GM18520 (cell line): ENCODE data around the gene CRYAA.
"Not testable (repeated sequence)": the region's sequence is repeated elsewhere in the genome, so short reads cannot be mapped to it uniquely, and the experiment has no call there.

Source experiments
- ATAC-seq: cut with Tn5 transposase; IDR thresholded peaks from one replicate; pipeline ENCODE4 v1.9.1; 2021; ENCODE audit not compliant: unreplicated experiment

Gene CRYAA, protein sequence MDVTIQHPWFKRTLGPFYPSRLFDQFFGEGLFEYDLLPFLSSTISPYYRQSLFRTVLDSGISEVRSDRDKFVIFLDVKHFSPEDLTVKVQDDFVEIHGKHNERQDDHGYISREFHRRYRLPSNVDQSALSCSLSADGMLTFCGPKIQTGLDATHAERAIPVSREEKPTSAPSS

GRCh38 chr21:43168708-43169107, at the start of gene CRYAA:
CRYAA (plus strand) TSS chr21:43169008; CDS start chr21:43169100, 92 bp downstream.
- not testable (repeated sequence) for ATAC-seq

- not testable (repeated sequence) for ATAC-seq
These were observed 38.7 kb upstream of the CRYAA start for GRCh38 chr21:43130094-43130493.

DNA sequence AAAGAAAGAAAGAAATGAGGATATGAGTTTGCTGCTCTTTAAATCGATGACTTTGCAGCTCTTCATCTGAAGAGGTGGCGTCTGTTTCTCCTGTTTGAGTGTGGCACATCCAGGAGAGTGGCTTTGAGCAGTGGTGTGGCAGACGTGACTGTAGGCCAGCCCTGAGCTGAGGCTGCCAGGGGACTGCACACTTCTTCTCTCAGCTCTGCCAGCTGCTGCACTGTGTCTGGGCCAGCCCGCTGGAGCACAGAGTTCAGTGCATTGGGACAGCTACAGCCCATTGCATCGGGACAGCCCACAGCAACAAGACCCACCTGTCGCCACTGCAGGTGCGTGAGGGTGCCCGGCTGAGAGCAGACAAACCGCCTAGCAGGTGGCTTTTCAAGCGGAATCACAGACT, 34.3 kb upstream of the CRYAA start:
- not testable (repeated sequence) for ATAC-seq

DNA sequence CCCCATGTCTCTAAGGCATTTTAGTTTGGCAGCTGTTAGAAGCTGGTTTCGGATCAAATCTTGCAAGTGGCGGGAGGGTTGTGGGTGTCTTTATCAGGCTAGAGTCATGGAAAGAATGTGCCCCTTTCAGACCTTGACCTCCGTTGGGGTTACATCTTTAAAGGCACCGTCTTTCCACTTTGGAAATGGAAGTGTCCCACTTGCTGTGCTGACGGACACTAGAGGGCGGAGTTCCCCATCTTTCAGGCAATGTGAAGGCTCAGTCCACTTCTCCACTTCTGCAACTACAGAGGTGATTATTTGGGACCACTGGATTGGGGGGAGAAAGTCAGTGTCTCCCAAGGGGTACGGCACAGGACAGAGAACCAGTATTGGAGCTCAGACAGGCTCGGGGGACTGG, 29.9 kb upstream of the CRYAA start:
- not testable (repeated sequence) for ATAC-seq

DNA sequence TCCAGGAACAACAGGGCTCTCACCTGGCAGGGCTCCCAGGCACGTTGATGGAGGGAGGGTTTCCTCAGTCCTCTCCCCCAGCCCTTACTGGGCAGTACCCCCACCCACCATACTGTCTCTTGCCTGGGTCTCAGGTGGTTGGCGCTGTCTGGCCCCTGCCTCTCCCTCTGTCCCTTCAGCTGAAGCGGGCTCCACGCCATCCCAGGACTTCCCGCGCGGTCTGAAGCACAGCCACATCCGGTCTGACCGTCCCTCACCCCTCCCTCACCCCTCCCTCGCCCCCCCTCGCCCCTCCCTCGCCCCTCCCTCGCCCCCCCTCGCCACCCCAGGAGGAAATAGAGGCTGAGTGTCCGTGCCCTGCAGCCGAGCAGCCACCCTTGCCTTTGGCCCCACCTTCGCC, 27.4 kb upstream of the CRYAA start:
- not testable (repeated sequence) for ATAC-seq

DNA sequence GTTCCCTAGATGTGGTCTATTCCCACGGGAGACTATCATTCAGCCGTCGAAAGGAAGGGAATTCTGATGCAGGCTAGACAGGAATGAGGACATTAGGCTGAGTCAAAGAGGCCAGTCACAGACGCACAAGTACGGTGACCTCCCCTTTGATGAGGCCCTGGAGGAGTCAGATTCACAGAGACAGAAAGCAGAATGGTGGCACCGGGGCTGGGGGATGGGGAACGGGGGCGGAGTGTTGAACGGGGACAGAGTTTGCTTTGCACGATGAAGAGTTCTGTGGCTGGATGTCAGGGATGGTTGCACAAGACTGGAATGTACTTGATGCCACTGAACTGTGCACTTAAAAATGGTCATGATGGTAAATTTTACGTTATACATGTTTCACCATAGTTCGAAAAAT, 22.2 kb upstream of the CRYAA start:
- not testable (repeated sequence) for ATAC-seq

DNA sequence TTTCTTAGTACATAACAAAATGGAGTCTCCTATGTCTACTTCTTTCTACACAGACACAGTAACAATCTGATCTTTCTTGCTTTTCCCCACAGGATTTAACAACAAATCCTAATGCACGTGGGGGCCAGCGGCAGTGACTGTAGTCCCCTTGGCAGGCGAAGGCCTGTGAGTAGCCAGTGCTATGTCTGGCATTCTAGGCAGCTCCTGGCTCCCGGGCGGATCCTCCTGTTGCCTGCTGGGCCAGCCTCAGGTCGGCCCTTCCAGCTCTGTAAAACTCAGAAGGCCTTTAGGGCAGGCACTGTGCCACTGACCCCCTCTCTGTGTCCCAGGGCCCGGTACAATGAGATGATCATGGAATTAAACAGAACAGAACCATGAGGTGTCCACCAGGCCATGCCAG, 20.8 kb upstream of the CRYAA start:
- ATAC-seq, result not testable (repeated sequence)

GRCh38 chr21:43149344-43149743, 19.5 kb upstream of the CRYAA start:
- ATAC-seq, result not testable (repeated sequence)

GRCh38 chr21:43153601-43154000, 15.2 kb upstream of the CRYAA start:
- not testable (repeated sequence) for ATAC-seq

DNA sequence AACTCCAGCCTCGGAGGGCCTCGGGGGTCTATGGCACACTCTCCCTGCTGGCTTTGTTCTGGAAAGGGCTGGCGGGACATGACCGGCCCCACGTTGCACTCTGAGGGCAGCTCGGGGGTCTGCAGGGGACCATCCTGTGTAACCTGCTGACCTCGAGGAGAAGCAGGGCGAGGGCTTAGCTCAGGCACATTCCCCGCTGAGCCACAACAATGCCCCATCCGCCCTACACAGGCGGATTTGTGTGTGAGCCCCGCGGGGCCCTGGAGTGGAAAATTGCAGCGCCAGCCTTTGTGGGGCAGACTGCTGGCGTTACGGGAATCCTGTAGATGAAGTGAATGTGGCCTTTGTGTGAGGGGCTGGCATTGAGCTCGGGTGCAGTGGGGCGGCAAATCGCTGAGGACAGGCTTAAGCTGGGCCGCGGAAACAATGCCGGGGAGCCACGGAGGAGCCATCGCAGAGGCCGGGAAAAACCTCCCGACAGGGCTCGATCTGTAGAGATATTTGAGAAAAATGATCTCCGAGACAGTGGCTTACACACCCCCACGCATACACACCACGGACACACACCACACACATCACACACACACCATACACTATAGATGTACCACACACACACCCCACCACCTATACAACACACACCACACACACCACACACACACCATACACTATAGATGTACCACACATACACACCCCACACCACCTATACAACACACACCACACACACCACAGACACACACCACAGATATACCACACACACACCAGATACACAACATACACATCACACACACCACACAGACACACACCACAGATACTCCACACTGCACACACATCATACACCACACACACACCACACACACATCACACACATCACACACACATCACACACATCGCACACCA, 9.3 kb upstream of the CRYAA start:
- ATAC-seq, result not testable (repeated sequence)

DNA sequence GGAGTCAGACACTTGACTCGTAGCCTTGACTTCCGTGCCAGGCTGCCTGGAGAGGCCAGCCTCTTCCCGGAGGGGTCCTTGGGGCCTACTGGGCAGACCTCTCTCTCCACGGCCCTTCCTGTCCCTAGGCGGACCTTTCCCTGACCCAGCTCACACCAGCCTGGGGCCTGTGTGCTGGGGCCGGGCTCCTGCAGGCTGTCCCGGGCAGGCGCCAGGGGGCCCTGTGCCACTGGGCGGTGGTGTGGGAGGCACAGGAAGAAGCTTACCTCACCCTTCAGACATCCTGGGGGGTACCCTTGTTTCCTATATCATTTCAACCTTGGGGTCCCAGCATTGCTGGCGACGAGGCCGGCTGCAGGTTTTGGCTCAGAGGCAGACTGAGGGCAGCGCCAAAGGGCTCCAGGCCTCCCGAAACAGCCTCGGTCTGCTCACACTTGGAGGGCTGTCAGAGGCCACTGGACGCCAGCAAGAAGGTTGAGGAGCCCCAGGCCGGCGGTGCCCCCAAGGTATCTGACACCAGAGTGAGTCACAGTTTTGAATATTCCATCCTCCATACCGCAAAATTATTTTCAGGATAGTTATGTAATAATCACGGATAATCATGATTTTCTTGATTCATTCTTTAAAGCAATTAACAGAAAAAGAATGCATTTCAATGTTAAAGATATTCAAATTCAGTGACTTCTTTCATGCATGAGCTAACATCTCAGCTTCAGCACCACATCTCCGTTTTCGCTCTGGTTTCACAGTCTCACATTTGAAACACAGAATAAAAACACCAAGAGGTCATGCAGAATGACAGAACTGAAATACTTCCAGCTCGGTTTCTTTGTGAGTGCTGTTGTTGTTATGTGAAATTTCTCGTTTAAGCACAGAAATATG, 6.7 kb upstream of the CRYAA start:
- not testable (repeated sequence) for ATAC-seq

- not testable (repeated sequence) for ATAC-seq
These were observed 6.1 kb upstream of the CRYAA start for GRCh38 chr21:43162708-43163205.

GRCh38 chr21:43164823-43165222, 4.0 kb upstream of the CRYAA start:
- not testable (repeated sequence) for ATAC-seq

- not testable (repeated sequence) for ATAC-seq
These were observed 3.1 kb upstream of the CRYAA start for GRCh38 chr21:43165734-43166133.

DNA sequence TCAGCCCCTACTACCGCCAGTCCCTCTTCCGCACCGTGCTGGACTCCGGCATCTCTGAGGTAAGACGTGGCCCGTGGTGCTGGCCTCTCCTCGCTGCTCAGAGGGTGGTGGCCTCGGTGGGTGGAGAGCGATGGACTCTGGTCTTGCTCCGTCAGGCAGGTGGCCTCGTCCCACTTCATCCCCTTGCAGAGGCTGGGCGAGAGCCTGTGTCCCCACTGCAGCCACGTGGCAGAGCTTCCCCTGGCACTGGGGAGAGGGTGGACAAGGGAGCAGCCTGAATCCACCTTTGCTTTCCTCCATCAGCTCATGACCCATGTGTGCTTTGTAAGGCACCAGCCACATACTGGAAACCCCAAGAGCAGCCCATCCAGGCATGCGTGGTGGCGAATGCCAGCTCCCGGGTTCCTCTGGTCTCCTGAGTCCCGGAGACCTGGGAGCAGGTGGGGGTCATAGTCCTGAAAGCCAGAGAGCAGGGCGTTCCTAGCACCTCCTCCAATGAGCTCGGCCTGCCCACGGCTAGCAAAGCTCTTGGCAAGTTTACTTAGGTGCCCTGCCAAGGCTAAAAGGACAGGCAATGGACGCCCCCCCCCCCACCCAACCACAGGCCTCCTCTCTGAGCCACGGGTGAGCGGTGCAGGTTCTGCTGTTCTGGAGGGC, 550 bp downstream of the CRYAA start:
- ATAC-seq, result not testable (repeated sequence)

DNA sequence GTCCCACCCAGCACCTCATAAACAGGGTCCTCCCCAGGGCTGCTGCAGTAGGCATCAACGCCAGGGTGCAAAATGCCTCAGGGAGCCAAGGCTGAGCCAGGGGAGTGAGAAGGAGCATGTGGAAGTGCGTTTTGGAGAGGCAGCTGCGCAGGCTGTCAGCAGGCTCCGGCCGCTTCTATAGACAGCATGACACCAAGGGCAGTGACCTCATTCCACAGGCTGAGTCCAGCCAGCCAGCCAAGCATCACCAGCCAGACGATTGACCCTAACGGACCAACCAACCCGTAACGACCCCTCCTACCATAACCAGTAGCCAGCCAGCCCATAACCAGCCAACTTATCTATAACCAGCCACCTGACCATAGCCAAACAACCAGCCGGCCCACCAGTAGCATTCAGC, 1.1 kb downstream of the CRYAA start:
- ATAC-seq, result not testable (repeated sequence)

DNA sequence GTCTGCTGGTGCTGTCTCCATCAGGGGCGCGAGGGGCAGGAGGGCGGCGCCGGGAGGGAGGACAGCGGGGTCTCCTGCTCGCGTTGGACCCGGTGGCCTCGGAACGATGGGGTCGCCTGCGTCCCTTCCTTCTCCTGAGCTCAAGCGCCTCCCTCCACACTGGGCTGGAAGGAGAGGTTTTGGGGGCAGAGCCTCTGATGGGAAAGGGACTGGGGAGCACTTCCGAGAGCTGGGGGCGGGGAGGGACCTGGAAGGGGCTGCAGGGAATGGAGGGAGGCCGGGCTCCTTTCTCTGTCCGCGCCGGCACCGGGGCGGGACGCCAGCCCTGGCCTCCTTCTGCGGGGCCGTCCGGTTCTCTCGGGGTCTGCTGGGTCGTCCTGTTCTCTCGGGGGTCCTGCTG, 4.0 kb downstream of the CRYAA start:
- ATAC-seq, result not testable (repeated sequence)

GRCh38 chr21:43173438-43173837, 4.6 kb downstream of the CRYAA start:
- not testable (repeated sequence) for ATAC-seq

DNA sequence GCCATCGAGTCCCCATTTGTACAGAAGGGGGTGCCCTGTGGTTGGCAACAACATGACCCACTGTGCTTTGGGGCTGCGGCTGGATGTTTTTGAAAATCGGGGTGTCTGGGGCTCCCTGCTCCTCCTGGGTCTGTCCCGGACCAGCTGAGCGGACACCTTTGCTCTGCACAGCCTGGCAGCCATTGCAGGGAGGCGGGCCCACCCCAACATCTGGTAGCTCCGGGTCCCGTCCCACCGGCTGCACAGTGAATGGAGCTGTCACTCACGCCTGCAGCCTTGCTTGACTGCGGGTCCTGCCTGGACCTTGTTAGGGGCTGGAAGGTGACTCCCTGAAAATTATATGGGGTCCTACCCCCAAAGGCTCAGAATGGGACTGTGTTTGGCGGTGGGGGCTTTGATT, 5.1 kb downstream of the CRYAA start:
- ATAC-seq, result not testable (repeated sequence)

DNA sequence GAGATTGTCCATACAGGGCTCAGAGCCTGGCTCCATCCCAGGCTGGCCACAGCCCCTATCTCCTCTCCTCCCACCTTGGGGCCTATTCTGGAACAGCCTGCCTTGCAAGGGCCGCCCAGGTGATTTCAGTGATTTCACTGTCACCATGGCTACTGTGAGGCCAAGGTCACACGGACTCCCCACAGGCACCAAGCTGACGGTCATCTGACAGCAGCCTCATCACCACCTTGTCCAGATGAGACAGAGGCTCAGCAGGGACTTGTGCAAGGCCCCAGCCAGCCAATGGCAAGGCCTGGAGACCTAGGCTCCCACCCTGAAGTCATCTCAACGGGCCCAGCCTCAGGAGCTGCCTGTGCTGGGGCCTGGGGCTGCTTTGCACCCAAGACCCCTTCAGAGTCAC, 6.2 kb downstream of the CRYAA start:
- ATAC-seq, result not testable (repeated sequence)
